ENCODE measurements around the gene SPATA31E1.
"Not testable (repeated sequence)": the region's sequence is repeated elsewhere in the genome, so short reads cannot be mapped to it uniquely, and the experiment has no call there.

Gene SPATA31E1

DNA sequence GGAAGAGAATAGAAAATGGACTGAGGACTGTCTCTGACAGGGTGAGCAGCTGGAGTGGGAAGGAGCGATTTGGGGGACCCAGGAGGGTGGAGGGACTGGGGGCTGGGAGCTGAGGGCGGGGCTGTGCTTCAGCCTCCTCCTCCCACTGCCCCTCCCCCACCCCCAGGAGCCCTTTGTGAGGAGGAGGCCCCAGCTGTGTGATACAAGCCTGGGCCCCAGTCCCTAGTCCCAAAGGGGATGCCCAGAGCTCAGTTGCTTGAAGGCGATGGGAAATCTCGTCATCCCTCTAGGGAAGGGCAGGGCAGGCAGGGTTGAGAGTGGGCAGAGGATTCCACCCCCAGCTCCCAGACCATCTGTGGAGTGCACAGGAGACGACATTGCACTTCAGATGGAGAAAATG, at the start of gene SPATA31E1:
Gene SPATA31E1 (plus strand): TSS at position 251 of the 400 bp plus-strand sequence. CDS start 15 bp downstream, at position 266.
- no peaks in the 10 kb centered on the region for H3K9me3 Mint-ChIP-seq
- H3K4me3 Mint-ChIP-seq = no peak within 1 kb of the TSS
- no peaks in the 10 kb centered on the region for H3K36me3 Mint-ChIP-seq
- peaks cover 7% of the 10 kb centered on the region for H3K27me3 Mint-ChIP-seq
- no peak within 1 kb of the TSS for H3K27ac Mint-ChIP-seq
- no peak for DNase-seq
- no peaks in the 10 kb centered on the region for H3K4me1 Mint-ChIP-seq
- CTCF ChIA-PET = no interaction called here

DNA sequence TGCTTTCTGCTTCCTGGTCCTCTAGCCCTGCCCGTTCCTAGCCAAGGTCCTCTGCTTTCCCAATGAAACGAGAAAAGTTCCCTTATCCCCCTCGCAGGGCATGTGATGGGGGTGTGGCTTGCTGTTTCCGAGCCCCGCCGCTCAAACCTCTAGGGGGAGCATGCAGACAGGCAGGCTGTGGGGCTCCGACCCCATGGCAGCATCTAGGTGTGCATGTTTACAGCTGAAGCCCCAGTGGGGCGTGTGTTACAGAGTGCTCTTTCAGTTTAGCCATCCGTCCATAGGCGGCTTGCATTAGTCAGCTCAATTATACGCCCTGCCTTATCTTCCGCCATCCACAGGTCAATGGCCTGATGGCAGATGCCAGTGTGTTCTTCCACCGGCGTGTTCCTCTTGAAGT, 48.3 kb upstream of the SPATA31E1 start:
- H3K27me3 Mint-ChIP-seq = peaks cover 3% of the 10 kb centered on the region
- no peak for DNase-seq
- H3K4me1 Mint-ChIP-seq = no peaks in the 10 kb centered on the region
- no peak overlapping the region for H3K4me3 Mint-ChIP-seq
- H3K9me3 Mint-ChIP-seq = no peaks in the 10 kb centered on the region
- no peaks in the 10 kb centered on the region for H3K36me3 Mint-ChIP-seq
- H3K27ac Mint-ChIP-seq = no peak overlapping the region
- CTCF ChIA-PET = no interaction called here

DNA sequence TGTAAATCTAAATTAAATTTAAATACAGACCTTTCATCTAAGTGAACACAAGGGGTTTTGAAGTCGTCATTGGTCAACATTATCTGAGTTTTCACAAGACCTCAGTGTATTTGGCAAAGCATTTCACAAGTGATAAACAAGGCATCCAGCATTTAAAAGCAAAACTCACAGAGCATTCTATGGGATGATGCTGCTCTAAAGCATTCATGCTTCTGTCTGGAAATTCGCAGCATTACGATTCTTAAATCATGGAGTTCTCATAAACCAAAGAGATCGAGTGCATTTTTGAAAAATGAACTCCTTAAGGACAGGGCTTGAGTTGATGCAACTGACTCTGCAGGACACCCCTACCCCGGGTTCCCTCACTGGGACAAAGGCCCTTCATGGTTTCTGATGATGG, 46.1 kb upstream of the SPATA31E1 start:
- H3K4me1 Mint-ChIP-seq = no peaks in the 10 kb centered on the region
- H3K27ac Mint-ChIP-seq = no peak overlapping the region
- H3K36me3 Mint-ChIP-seq = no peaks in the 10 kb centered on the region
- H3K27me3 Mint-ChIP-seq = peaks cover 3% of the 10 kb centered on the region
- no peak overlapping the region for H3K4me3 Mint-ChIP-seq
- no peak for DNase-seq
- CTCF ChIA-PET = no interaction called here
- H3K9me3 Mint-ChIP-seq = no peaks in the 10 kb centered on the region

DNA sequence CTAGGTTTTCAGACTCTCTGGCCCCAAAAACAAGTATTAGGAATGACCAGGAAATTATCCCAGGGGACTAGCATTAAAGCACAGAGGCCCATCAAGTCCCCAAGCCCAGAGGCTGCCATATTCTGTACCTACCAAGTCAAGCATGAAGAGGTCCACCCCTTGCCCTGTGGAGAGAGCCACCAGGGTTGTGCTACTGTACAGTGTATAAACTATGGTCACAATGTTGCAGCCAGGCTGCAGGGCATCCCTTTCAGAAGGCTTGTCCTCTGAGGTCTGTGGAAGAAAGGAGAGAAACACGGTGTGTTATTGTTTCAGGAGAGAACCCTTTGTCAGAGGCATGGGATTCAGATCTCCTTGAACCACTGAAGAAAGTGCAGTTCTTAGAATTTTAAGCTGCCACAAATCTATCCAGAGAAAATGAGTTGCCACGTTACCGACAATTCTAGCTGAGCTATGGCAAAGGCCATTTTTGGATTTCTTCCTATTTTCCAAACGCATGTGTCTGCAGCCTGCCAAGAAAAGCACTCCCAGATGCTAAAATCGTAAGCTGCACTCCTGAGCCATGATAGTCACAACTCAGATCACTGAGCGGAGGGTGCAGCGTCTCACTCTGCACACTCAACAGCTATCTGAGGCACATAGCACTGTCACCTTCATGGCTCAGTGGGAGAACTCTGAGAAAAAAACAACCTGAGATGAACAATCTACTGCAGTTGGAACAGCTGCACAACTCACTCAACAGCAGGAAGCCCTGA, 45.5 kb upstream of the SPATA31E1 start:
- H3K9me3 Mint-ChIP-seq = no peaks in the 10 kb centered on the region
- no peaks in the 10 kb centered on the region for H3K4me1 Mint-ChIP-seq
- H3K4me3 Mint-ChIP-seq = no peak overlapping the region
- H3K27ac Mint-ChIP-seq = no peak overlapping the region
- H3K27me3 Mint-ChIP-seq = peaks cover 3% of the 10 kb centered on the region
- CTCF ChIA-PET = no interaction called here
- no peak for DNase-seq
- H3K36me3 Mint-ChIP-seq = no peaks in the 10 kb centered on the region

DNA sequence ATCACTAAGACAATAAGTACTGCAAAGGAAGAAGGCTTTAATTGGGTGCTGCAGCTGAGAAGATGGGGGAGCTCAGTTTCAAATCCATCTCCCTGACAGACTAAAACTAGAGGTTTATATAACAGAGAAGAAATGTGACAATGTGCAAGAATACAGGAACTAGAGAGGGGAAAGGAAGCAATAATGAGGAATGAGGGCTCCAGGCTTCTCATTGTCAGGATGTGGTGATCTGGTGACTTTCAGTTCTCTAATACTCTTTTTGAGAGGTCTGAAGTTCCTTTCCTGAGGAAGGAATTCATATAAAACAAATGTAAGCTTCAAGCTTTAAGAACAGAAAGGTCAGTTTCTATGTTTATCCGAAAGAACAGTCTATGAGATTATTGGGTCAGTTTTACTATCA, 42.5 kb upstream of the SPATA31E1 start:
- Mint-ChIP-seq H3K27ac (no peak overlapping the region), H3K36me3 (no peaks in the 10 kb centered on the region), H3K4me1 (no peaks in the 10 kb centered on the region), H3K9me3 (no peaks in the 10 kb centered on the region), H3K4me3 (no peak overlapping the region), H3K27me3 (peaks cover 3% of the 10 kb centered on the region)
- CTCF ChIA-PET = no interaction called here
- DNase-seq = no peak

DNA sequence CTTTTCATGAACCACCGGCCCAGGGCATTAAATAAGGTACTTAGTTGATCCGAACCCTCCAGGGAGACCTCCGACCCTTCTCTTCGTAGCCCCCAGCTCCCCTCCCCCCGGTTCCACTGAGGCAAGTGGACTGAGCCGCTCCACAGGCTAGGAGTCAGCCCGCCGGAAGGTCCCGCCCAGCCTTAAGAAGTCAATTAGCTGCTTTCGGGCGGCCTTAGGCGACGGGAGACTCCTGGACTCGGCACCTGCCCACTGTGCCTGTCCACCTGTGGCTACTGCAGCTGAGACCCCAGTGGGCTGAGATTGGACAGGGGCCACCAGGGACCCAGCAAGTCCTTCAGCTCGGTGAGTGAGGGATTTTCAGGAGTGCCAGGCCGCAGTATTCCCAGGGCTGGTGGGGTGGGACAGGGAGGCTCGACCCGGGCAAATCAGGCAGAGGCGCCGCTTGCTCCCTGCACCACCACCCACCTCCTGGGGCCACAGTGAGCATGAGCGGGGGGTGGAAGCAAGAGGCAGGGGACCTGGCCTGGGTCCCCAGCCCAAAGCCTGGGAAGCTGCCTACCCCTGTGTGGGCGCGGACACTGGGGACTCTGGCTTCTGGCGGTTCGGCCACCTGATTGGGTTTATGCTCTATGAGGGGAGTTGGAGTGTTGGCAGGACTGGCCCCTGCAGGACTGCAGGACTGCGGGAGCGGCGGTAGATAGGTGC, 39.6 kb upstream of the SPATA31E1 start:
- no peaks in the 10 kb centered on the region for H3K27me3 Mint-ChIP-seq
- CTCF ChIA-PET = no interaction called here
- DNase-seq = no peak
- H3K9me3 Mint-ChIP-seq = no peaks in the 10 kb centered on the region
- no peak overlapping the region for H3K4me3 Mint-ChIP-seq
- no peak overlapping the region for H3K27ac Mint-ChIP-seq
- H3K36me3 Mint-ChIP-seq = no peaks in the 10 kb centered on the region
- no peaks in the 10 kb centered on the region for H3K4me1 Mint-ChIP-seq

DNA sequence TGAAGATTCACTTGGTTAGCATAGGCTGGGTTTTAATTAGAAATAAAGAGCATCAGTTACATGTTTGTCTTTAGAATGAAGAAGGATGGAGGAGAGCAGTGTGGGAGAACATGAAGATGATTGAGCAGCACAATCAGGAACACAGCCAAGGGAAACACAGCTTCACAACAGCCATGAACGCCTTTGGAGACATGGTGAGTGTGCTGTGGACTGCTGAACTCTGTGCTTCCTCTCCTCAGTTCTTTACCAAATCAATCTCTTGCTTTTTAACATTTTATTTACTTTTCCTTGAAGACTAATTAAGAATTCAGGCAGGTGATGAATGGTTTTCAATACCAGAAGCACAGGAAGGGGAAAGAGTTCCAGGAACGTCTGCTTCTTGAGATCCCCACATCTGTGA, 38.2 kb upstream of the SPATA31E1 start:
- H3K4me3 Mint-ChIP-seq = no peak overlapping the region
- CTCF ChIA-PET = no interaction called here
- DNase-seq = no peak
- H3K9me3 Mint-ChIP-seq = no peaks in the 10 kb centered on the region
- no peaks in the 10 kb centered on the region for H3K4me1 Mint-ChIP-seq
- no peaks in the 10 kb centered on the region for H3K27me3 Mint-ChIP-seq
- no peak overlapping the region for H3K27ac Mint-ChIP-seq
- H3K36me3 Mint-ChIP-seq = no peaks in the 10 kb centered on the region

DNA sequence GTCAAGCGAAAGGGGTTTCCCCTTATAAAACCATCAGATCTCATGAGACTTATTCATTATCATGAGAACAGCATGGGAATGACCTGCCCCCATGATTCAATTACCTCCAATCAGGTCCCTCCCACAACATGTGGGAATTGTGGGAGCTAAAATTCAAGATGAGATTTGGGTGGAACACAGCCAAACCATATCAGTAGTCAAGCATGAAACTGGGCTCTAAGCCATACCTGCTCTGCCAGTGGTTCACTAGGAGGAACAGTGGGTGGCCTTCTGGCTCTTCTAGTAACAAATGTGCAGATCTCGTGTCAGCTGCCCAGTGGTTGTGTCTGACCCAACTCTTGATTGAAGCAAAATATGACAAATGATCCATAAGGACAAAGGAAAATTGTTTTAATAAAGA, 34.9 kb upstream of the SPATA31E1 start:
- H3K4me1 Mint-ChIP-seq, H3K4me3 Mint-ChIP-seq, H3K9me3 Mint-ChIP-seq, DNase-seq, H3K36me3 Mint-ChIP-seq, H3K27ac Mint-ChIP-seq, CTCF ChIA-PET, H3K27me3 Mint-ChIP-seq: not testable (repeated sequence)

DNA sequence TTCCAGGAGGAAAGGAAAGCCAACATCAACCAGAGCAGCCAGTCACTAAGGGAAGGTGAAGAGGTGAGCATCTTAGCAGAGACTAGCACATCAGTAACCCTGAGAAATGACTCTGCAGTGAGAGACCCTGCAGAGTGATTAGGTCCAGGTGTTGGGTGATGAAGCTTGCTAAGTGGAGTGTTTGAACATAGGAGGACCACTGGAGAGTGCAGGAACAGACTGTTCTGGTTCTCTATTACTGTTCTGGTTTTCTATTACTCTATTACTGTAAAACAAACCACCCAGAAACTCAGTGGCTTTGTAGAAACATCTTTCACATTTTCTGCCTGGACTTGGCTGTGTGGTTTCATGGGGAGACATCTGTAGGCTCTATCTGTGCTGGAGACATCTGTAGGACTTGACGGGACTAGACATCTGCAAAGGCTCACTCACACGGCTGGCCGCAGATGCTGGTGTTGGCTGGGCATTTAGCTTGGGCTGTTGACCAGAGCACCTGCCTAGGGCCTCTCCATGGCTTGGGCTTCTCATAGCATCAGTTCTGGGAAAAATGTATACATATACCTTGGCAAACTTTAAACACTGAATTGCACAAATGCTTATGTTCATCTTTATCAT, 33.4 kb upstream of the SPATA31E1 start:
- H3K4me3 Mint-ChIP-seq = no peak overlapping the region
- peaks cover 3% of the 10 kb centered on the region for H3K27me3 Mint-ChIP-seq
- no peaks in the 10 kb centered on the region for H3K36me3 Mint-ChIP-seq
- no peak for DNase-seq
- CTCF ChIA-PET = no interaction called here
- no peak overlapping the region for H3K27ac Mint-ChIP-seq
- H3K4me1 Mint-ChIP-seq = no peaks in the 10 kb centered on the region
- H3K9me3 Mint-ChIP-seq = no peaks in the 10 kb centered on the region

DNA sequence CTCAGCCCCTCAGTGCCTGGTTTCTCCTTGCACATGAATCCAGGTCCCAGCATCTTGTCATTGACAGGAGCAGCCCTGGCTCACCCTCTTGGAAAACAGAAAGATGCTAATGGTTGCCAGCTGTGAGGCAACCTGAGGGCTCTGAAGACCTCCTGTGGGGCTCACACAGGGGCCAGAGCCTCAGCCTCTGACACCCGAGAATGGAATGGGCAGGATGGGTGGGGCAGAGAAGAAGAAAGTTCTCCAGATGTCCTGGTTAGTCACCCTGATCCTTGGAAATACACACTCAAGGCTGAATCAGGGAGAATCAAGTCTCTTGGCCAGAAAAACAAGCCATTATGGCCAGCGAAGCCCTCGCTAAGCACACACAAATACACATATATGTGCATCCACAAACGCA, 32.3 kb upstream of the SPATA31E1 start:
- Mint-ChIP-seq H3K36me3 (no peaks in the 10 kb centered on the region), H3K9me3 (no peaks in the 10 kb centered on the region), H3K27ac (no peak overlapping the region), H3K4me1 (no peaks in the 10 kb centered on the region), H3K4me3 (no peak overlapping the region), H3K27me3 (peaks cover 3% of the 10 kb centered on the region)
- CTCF ChIA-PET = no interaction called here
- no peak for DNase-seq

DNA sequence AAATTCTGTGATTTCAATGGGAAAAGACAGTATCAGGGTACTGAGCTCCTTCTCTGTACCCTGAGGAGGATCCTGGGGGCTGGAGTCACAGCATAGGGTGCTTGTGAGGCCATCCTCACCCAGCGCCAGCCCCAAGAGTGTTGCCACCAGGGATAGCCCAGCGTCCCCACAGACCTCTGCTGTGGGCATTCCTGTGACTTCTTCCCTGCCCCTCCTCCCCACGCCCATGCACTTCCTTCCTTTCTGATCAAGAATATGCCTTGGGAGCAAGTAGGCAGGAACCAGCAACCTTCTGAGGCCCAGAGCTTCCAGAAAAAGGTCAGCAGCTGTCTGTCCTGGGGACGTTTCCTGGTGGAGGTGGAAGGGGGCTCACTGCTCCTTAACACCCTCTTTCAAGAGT, 31.5 kb upstream of the SPATA31E1 start:
- H3K27me3 Mint-ChIP-seq, CTCF ChIA-PET: not testable (repeated sequence)

DNA sequence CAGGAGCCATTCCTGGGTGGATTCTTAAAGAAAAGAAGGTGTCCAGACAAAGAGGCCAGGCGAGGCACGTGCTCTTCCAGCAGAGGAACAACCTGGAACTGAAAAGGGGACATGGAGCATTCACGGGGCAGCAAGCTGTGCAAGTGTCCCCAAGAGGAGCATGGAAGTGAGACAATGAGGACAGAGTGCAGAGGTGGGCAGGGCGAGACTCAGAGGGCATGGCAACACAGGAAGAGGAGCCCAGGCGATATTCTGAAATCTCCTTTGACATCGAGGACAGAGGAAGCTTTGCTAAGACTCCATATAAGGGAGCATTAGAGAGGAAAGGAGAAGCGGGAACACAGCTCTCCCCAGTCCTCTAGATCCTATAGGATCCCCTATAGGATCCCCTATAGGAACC, 29.4 kb upstream of the SPATA31E1 start:
- Mint-ChIP-seq H3K9me3 (no peaks in the 10 kb centered on the region), H3K27me3 (peaks cover 3% of the 10 kb centered on the region), H3K4me1 (no peaks in the 10 kb centered on the region), H3K4me3 (no peak overlapping the region), H3K36me3 (no peaks in the 10 kb centered on the region), H3K27ac (no peak overlapping the region)
- no peak for DNase-seq
- CTCF ChIA-PET = no interaction called here

More for the DNA sequence above, 31.5 kb upstream of the SPATA31E1 start:
- H3K4me3 Mint-ChIP-seq, H3K27ac Mint-ChIP-seq, H3K4me1 Mint-ChIP-seq, H3K36me3 Mint-ChIP-seq, H3K9me3 Mint-ChIP-seq, DNase-seq: not testable (repeated sequence)

DNA sequence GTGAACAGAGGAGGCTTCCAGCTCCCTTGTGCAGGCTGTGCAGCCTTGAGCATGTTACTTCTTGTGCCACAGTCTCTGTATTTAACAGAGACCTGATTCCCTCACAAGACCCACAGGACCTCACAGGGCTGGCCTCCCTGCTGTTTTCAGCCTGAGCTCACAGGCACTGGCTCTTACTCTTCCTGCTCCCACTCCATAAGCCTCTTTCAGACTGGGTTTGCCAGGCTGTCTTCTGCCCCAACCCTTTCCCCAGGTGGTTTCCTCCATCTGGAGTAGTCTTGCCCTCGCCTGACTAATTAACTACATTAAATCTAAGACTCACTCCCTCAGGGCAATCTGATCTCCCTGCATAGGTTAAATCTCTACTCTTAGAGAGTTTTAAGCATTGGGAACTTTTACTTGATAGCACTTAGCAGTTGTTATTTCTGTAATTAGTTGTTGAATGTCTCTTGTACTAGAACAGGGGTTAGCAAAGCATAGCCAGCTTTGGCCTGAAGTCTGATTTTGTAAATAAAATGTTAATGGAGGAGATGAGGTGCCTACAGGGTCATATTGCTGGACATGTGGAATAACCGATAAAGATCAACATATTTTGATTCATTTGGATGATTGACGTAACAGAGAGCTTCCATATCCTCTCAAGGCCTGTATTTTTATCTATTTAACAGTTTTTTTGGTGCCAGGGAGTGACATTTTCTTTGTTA, 28.6 kb upstream of the SPATA31E1 start:
- no peak overlapping the region for H3K4me3 Mint-ChIP-seq
- no peak for DNase-seq
- no peaks in the 10 kb centered on the region for H3K4me1 Mint-ChIP-seq
- H3K27me3 Mint-ChIP-seq = peaks cover 3% of the 10 kb centered on the region
- no peaks in the 10 kb centered on the region for H3K36me3 Mint-ChIP-seq
- CTCF ChIA-PET = no interaction called here
- no peak overlapping the region for H3K27ac Mint-ChIP-seq
- no peaks in the 10 kb centered on the region for H3K9me3 Mint-ChIP-seq

DNA sequence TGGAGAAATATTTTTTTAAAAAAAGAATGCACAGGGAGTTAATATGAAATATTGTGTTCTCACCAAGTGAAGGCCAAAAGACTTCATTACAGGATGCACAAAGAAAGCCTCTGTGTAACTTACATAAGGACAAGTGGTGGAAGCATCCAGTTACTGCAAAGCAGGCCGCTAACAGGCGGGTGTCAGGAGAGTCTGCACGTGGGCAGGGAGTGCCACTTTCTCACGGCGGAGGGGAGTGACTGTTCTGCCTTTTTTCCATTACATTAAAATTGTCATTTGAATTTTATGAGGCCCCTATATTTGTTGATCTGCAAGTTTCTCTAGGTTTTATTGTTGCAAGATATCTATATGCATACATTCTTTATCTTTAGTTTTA, 28.1 kb upstream of the SPATA31E1 start:
- H3K4me1 Mint-ChIP-seq = no peaks in the 10 kb centered on the region

DNA sequence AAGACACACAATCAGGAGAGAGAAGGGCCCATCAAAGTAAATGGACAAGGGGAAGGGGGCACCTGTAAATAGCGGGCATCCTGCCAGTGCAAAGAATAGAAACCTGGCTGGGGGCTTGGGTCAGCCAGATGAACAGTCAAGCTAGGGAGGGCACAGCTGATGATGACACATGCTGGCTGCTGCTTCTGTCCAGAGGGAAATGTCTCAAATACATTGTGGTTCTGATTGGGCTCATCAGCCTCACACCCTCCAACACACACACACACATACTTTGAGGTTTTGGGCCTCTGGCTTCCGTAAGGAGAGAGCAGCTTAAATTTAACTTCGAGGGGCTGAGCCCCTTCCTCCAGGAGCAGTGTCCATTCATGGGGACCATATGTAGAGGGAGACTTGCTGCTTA, 27.6 kb upstream of the SPATA31E1 start:
- Mint-ChIP-seq H3K4me1 (no peaks in the 10 kb centered on the region), H3K27ac (no peak overlapping the region), H3K4me3 (no peak overlapping the region), H3K36me3 (no peaks in the 10 kb centered on the region), H3K27me3 (peaks cover 3% of the 10 kb centered on the region), H3K9me3 (peaks cover 4% of the 10 kb centered on the region)
- no peak for DNase-seq
- CTCF ChIA-PET = no interaction called here

More for the DNA sequence above, 28.1 kb upstream of the SPATA31E1 start:
- CTCF ChIA-PET = no interaction called here
- H3K36me3 Mint-ChIP-seq = no peaks in the 10 kb centered on the region
- H3K27ac Mint-ChIP-seq = no peak overlapping the region
- no peak overlapping the region for H3K4me3 Mint-ChIP-seq
- DNase-seq = no peak
- H3K27me3 Mint-ChIP-seq = peaks cover 3% of the 10 kb centered on the region
- H3K9me3 Mint-ChIP-seq = peaks cover 4% of the 10 kb centered on the region
